Esophagus muscularis mucosa (tissue), 4 donors: Measurements from ENCODE around the gene NFASC. TPM values are rescaled to one million over a fixed set of nuclear protein-coding genes. Genes with fewer than 3 reads are reported as not detected.
A peak's percentile ranks its signal among the peaks of the same experiment; 100 is the strongest.

Experiments used
- DNase-seq: peaks from one replicate; pipeline ENCODE4 v3.0.0-alpha.2; 2017; ENCODE audit errors: extremely low spot score
- H3K27ac ChIP-seq, 4 donors: fragments of 200-600 bp; sonication (generic); replicated peaks in 1 of 4; 1 replicate in 3 of 4; 2 replicates in 1 of 4; pipeline ENCODE4 v1.5.1; 2016 to 2019; ENCODE audit warnings: mild to moderate bottlenecking in 1 of 4
- H3K27me3 ChIP-seq, 4 donors: fragments of 200-600 bp; sonication (generic); one replicate each; pipeline versions ENCODE4 v1.5.1 to v1.6.0; 2016 to 2019
- H3K36me3 ChIP-seq, 4 donors: fragments of 200-600 bp; sonication (generic); one replicate each; pipeline ENCODE4 v1.5.1; 2016 to 2019
- H3K4me1 ChIP-seq, 4 donors: fragments of 200-600 bp; sonication (generic); one replicate each; pipeline ENCODE4 v1.5.1; 2016 to 2019
- H3K4me3 ChIP-seq, 4 donors: fragments of 200-600 bp; sonication (generic); 1 replicate in 2 of 4; 2 replicates in 2 of 4; pipeline ENCODE4 v1.5.1; 2016 to 2019; ENCODE audit warnings: mild to moderate bottlenecking in 4 of 4, moderate library complexity in 1 of 4
- H3K9me3 ChIP-seq, 4 donors: fragments of 200-600 bp; sonication (generic); 1 replicate in 3 of 4; 2 replicates in 1 of 4; pipeline ENCODE4 v1.5.1; 2016 to 2019
- CTCF ChIP-seq, 3 experiments: fragments of 200-600 bp in 2 of 3; fragments of 450-650 bp in 1 of 3; sonication (generic) in 2 of 3; IDR thresholded peaks; one replicate each; pipeline ENCODE4 v1.5.1; 2017 to 2019; ENCODE audit warnings: antibody characterized with exemption in 3 of 3, mild to moderate bottlenecking in 2 of 3, moderate library complexity in 1 of 3
- EP300 ChIP-seq: sonication (generic); formaldehyde crosslinking; IDR thresholded peaks from one replicate; pipeline ENCODE4 v1.6.1; 2017; ENCODE audit warnings: antibody characterized with exemption
- POLR2A ChIP-seq: fragments of 450-650 bp; IDR thresholded peaks from one replicate; pipeline ENCODE4 v1.6.1; 2017; ENCODE audit warnings: antibody characterized with exemption, moderate library complexity, mild to moderate bottlenecking, low read depth
- POLR2AphosphoS5 ChIP-seq, 2 donors: sonication (generic); formaldehyde crosslinking; IDR thresholded peaks; one replicate each; pipeline ENCODE4 v1.6.1; 2017; ENCODE audit warnings: antibody characterized with exemption in 2 of 2
- WGBS: methylation state at CpG from one replicate; pipeline ENCODE4 v1.1.5; 2018; 5-methylcytosine and 5-hydroxymethylcytosine counted together
- intact Hi-C: fragments of 100-400 bp; cut with DNase I; formaldehyde crosslinking; loops from one replicate; pipeline ENCODE4 v1.15.1; 2023
- total RNA-seq, 4 donors: library from RNA; depleted of rRNA; stranded (reverse); fragments of >200 nt; gene quantifications; one replicate each; pipeline versions ENCODE4 v1.1.0 to v1.2.1, GENCODE V29; 2016

NFASC gene
- total RNA-seq, 4 donors from 2014 or later, result 31.1 to 122 (median 64.7) TPM

GRCh38 chr1:204896787-204897469 is 26.3 kb downstream of the NFASC start:
- H3K27me3 ChIP-seq, result no peaks in the 10 kb centered on the region
- peak; percentile 66 for DNase-seq
- TF ChIP-seq POLR2A (no peak), POLR2AphosphoS5 (IDR thresholded peaks at IDR 0.05) (no peak)
- H3K9me3 ChIP-seq, result no peaks in the 10 kb centered on the region
- 86% methylated on average over 5 of the region's 5 CpGs for WGBS
- H3K4me1 ChIP-seq, result peaks cover 3 to 64% (median 26%) of the 10 kb centered on the region in 4 donors
- H3K27ac ChIP-seq, result no peak overlapping the region
- intact Hi-C loops, result no loop called here
- no peak overlapping the region for H3K4me3 ChIP-seq
- no peaks in the 10 kb centered on the region for H3K36me3 ChIP-seq

- Histone ChIP-seq H3K36me3 (no peaks in the 10 kb centered on the region), H3K9me3 (no peaks in the 10 kb centered on the region), H3K4me3 (no peak overlapping the region), H3K4me1 (peaks cover 0 to 48% (median 9%) of the 10 kb centered on the region in 4 donors), H3K27me3 (no peaks in the 10 kb centered on the region), H3K27ac (peak overlapping the region in 1 of 4 donors; percentile 30)
- DNase-seq, result peak; percentile 47
- intact Hi-C loops, result no loop called here
- WGBS, result 73% methylated on average over 2 of the region's 2 CpGs
- TF ChIP-seq EP300 (no peak), POLR2A (no peak), CTCF (IDR thresholded peaks at IDR 0.05) (no peak), POLR2AphosphoS5 (IDR thresholded peaks at IDR 0.05) (no peak)
Measured at GRCh38 chr1:204900721-204901120, 30.1 kb downstream of the NFASC start.

DNA sequence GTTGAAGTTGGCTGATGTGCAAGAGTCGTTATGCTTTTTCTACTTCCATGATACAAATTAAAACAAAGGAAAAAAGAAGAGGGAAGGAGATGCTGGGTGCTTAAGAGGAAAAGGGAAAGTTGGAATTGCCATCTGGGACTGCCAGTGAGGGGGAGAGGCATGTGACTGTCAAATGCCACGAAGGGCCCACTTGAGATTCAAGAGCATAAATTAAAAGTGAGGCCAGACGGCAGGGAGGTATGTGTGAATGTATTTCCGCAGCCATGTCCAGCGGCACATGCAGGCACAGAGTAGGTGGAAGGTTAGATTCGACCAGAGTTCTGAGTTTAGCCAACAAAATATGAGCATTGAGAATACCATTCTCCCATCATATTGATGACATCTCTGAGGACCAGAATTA is 32.0 kb downstream of the NFASC start:
- TF ChIP-seq CTCF (IDR thresholded peaks at IDR 0.05), result no peak
- TF ChIP-seq POLR2AphosphoS5 (IDR thresholded peaks at IDR 0.05), result no peak
- no peak for TF ChIP-seq POLR2A
- no peak for TF ChIP-seq EP300

GRCh38 chr1:204904228-204904810 is 33.7 kb downstream of the NFASC start:
- DNase-seq, result no peak
- Histone ChIP-seq H3K27me3 (no peaks in the 10 kb centered on the region), H3K36me3 (no peaks in the 10 kb centered on the region), H3K4me3 (no peak overlapping the region), H3K27ac (peak overlapping the region in 1 of 4 donors; percentile 33), H3K4me1 (peaks cover 0 to 50% (median 7%) of the 10 kb centered on the region in 4 donors), H3K9me3 (no peaks in the 10 kb centered on the region)
- WGBS, result 92% methylated on average over 7 of the region's 7 CpGs
- intact Hi-C loops, result no loop called here
- TF ChIP-seq CTCF (IDR thresholded peaks at IDR 0.05) (no peak), POLR2AphosphoS5 (IDR thresholded peaks at IDR 0.05) (no peak), POLR2A (no peak), EP300 (no peak)

More for the DNA sequence above, 32.0 kb downstream of the NFASC start:
- peak; percentile 31 for DNase-seq
- Histone ChIP-seq H3K27me3 (no peaks in the 10 kb centered on the region), H3K4me3 (no peak overlapping the region), H3K4me1 (peaks cover 0 to 53% (median 11%) of the 10 kb centered on the region in 4 donors), H3K36me3 (no peaks in the 10 kb centered on the region), H3K27ac (no peak overlapping the region), H3K9me3 (no peaks in the 10 kb centered on the region)
- intact Hi-C loops, result no loop called here
- 88% methylated on average over 6 of the region's 6 CpGs for WGBS

- no peak for DNase-seq
- 85% methylated on average over 3 of the region's 3 CpGs for WGBS
Measured at GRCh38 chr1:204909109-204909508, 38.4 kb downstream of the NFASC start.

More at GRCh38 chr1:204909109-204909508, 38.4 kb downstream of the NFASC start:
- no peak overlapping the region for H3K27ac ChIP-seq
- H3K36me3 ChIP-seq, result no peaks in the 10 kb centered on the region
- no peaks in the 10 kb centered on the region for H3K9me3 ChIP-seq
- peaks cover 0 to 23% (median 5%) of the 10 kb centered on the region in 4 donors for H3K4me1 ChIP-seq
- no peaks in the 10 kb centered on the region for H3K27me3 ChIP-seq
- intact Hi-C loops, result no loop called here
- TF ChIP-seq EP300 (no peak), CTCF (IDR thresholded peaks at IDR 0.05) (no peak), POLR2A (no peak), POLR2AphosphoS5 (IDR thresholded peaks at IDR 0.05) (no peak)
- H3K4me3 ChIP-seq, result no peak overlapping the region
